ENCODE results near the gene SCN9A.

DNA sequence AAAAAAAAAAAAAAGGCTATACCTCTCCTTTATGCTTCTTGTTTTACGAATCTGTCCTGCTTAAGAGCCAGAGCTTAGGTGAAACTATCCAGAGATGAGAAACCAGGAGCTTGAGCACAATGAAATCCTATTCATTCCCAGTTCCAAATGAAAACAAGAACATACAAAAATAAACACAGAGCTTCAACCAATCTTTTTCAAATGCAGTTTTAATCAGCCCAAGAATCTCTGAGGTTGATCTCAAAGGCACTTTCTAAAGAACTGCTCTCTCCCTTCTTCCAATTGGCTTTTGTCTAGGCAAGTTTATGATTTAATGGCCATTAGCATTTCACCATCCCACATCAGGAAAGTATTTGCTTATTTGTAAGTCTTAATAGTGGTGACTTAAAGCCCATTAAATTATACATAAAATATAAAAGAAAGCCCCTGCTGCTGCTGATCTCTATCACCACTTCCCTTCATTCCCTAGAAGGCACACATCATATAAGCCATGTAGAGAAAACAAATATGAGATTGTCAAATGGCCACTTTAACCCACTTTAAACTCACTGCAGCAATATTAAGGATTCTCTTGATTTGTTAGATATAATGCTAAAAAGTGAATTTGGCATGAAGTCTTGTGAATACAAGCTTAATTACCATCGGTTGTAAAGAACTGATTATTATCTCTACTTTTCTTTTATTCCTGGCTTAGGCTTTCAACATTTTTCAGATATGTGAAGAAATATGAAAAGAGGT is 29.3 kb upstream of the SCN9A start:
- TF ChIP-seq, protein P1, sequence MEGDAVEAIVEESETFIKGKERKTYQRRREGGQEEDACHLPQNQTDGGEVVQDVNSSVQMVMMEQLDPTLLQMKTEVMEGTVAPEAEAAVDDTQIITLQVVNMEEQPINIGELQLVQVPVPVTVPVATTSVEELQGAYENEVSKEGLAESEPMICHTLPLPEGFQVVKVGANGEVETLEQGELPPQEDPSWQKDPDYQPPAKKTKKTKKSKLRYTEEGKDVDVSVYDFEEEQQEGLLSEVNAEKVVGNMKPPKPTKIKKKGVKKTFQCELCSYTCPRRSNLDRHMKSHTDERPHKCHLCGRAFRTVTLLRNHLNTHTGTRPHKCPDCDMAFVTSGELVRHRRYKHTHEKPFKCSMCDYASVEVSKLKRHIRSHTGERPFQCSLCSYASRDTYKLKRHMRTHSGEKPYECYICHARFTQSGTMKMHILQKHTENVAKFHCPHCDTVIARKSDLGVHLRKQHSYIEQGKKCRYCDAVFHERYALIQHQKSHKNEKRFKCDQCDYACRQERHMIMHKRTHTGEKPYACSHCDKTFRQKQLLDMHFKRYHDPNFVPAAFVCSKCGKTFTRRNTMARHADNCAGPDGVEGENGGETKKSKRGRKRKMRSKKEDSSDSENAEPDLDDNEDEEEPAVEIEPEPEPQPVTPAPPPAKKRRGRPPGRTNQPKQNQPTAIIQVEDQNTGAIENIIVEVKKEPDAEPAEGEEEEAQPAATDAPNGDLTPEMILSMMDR (IDR thresholded peaks at IDR 0.05) = no peak
- TF ChIP-seq POLR2A (IDR thresholded peaks at IDR 0.05) = no peak

Data from uterus (tissue), 2 donors.